ENCODE data around the gene DMBX1. TPM values are rescaled to one million over a fixed set of nuclear protein-coding genes. Genes with fewer than 3 reads are reported as not detected.

The DMBX1 gene
- total RNA-seq, 2 donors from 2014 or later: 0.43 to 0.58 TPM

Other genes starting within 250 kb of the DMBX1 start
- 10 to 100 TPM; 50.8 to 56.5 TPM for gene RAD54L, start 242.1 kb upstream of the DMBX1 start, total RNA-seq
- gene LRRC41, start 186.2 kb upstream of the DMBX1 start, total RNA-seq: 10 to 100 TPM; 30.1 to 37.7 TPM
- gene UQCRH, start 186.1 kb upstream of the DMBX1 start, total RNA-seq: 100 to 1,000 TPM; 272 to 374 TPM
- 10 to 100 TPM; 23.3 to 24.5 TPM for gene NSUN4, start 149.0 kb upstream of the DMBX1 start, total RNA-seq
- gene FAAH, start 95.5 kb upstream of the DMBX1 start, total RNA-seq: 1 to 10 TPM; 2.1 to 5.6 TPM
- not detected for gene KNCN, start 61.8 kb downstream of the DMBX1 start, total RNA-seq
- 10 to 100 TPM; 59.2 to 83.7 TPM for gene MKNK1, start 114.4 kb downstream of the DMBX1 start, total RNA-seq
- 10 to 100 TPM; 13.7 to 20.9 TPM for gene MOB3C, start 127.0 kb downstream of the DMBX1 start, total RNA-seq
- gene ATPAF1, start 178.5 kb downstream of the DMBX1 start, total RNA-seq: 10 to 100 TPM; 33.4 to 42.6 TPM
- under 1 TPM in 1 of 2 donors, not detected in 1; 0.26 TPM for gene TEX38, start 182.0 kb downstream of the DMBX1 start, total RNA-seq
- gene EFCAB14, start 229.3 kb downstream of the DMBX1 start, total RNA-seq: 10 to 100 TPM; 45.6 to 53.8 TPM